Mesenchymal stem cell (in vitro differentiated cells and primary cell): ENCODE measurements around the gene GBP2.

Experiments used
- DNase-seq: peaks from one replicate; pipeline ENCODE4 v3.0.0-alpha.2; 2013
- H2AFZ ChIP-seq: one replicate; pipeline ENCODE4 v1.6.1; 2013; ENCODE audit warnings: low read depth, mild to moderate bottlenecking, control low read depth, inconsistent platforms, low read length, moderate library complexity
- H2AK5ac ChIP-seq: 2 replicates; pipeline ENCODE4 v1.6.1; 2013; ENCODE audit warnings: low read length, moderate library complexity, mild to moderate bottlenecking, inconsistent platforms; ENCODE audit not compliant: severe bottlenecking
- H2BK120ac ChIP-seq: one replicate; pipeline ENCODE4 v1.6.1; 2013; ENCODE audit warnings: low read depth, mild to moderate bottlenecking, inconsistent platforms, low read length, moderate library complexity
- H2BK12ac ChIP-seq, 2 experiments: one replicate each; pipeline ENCODE4 v1.6.1; 2013; ENCODE audit warnings: inconsistent platforms in 2 of 2, low read length in 2 of 2, mild to moderate bottlenecking in 2 of 2, moderate library complexity in 2 of 2, control low read depth in 1 of 2
- H2BK15ac ChIP-seq: one replicate; pipeline ENCODE4 v1.6.1; 2013; ENCODE audit warnings: mild to moderate bottlenecking, low read depth, inconsistent platforms; ENCODE audit not compliant: poor library complexity, severe bottlenecking
- H2BK5ac ChIP-seq: 2 replicates; pipeline ENCODE4 v1.6.1; 2013; ENCODE audit warnings: low read depth, mild to moderate bottlenecking, low read length, control low read depth, inconsistent platforms; ENCODE audit not compliant: poor library complexity, severe bottlenecking
- H3K14ac ChIP-seq, 2 experiments: one replicate each; pipeline ENCODE4 v1.6.1; 2013; ENCODE audit warnings: inconsistent platforms in 2 of 2, low read length in 2 of 2, control low read depth in 1 of 2, mild to moderate bottlenecking in 1 of 2, moderate library complexity in 1 of 2
- H3K18ac ChIP-seq, 2 experiments: one replicate each; pipeline ENCODE4 v1.6.1; 2013; ENCODE audit warnings: inconsistent platforms in 2 of 2, low read length in 2 of 2, control low read depth in 1 of 2, low read depth in 1 of 2, mild to moderate bottlenecking in 1 of 2
- H3K23ac ChIP-seq, 2 experiments: one replicate each; pipeline ENCODE4 v1.6.1; 2013; ENCODE audit warnings: inconsistent platforms in 2 of 2, low read length in 2 of 2, mild to moderate bottlenecking in 2 of 2, moderate library complexity in 2 of 2, control low read depth in 1 of 2
- H3K27ac ChIP-seq: 2 replicates; pipeline ENCODE4 v1.5.1; 2013; ENCODE audit warnings: mild to moderate bottlenecking, moderate library complexity, low read length, control low read depth, inconsistent platforms; ENCODE audit not compliant: poor library complexity, severe bottlenecking
- H3K27me3 ChIP-seq, 2 experiments: 2 replicates each; pipeline versions ENCODE4 v1.6.1 to v1.7.0; 2013; ENCODE audit warnings: low read length in 2 of 2, mild to moderate bottlenecking in 2 of 2, moderate library complexity in 2 of 2, control low read depth in 1 of 2, inconsistent platforms in 1 of 2; ENCODE audit not compliant: control insufficient read depth in 1 of 2, insufficient read depth in 1 of 2
- H3K36me3 ChIP-seq, 2 experiments: 2 replicates each; pipeline versions ENCODE4 v1.6.1 to v1.7.0; 2013; ENCODE audit warnings: low read length in 2 of 2, control low read depth in 1 of 2, inconsistent platforms in 1 of 2, low read depth in 1 of 2, mild to moderate bottlenecking in 1 of 2; ENCODE audit not compliant: insufficient read depth in 2 of 2, control insufficient read depth in 1 of 2
- H3K4ac ChIP-seq, 2 experiments: one replicate each; pipeline ENCODE4 v1.6.1; 2013; ENCODE audit warnings: inconsistent platforms in 2 of 2, low read length in 2 of 2, mild to moderate bottlenecking in 2 of 2, moderate library complexity in 2 of 2, control low read depth in 1 of 2, low read depth in 1 of 2
- H3K4me1 ChIP-seq: 2 replicates; pipeline ENCODE4 v1.6.1; 2013; ENCODE audit warnings: low read depth, low read length, control low read depth; ENCODE audit not compliant: control insufficient read depth, insufficient read depth
- H3K4me2 ChIP-seq: 2 replicates; pipeline ENCODE4 v1.6.1; 2013; ENCODE audit warnings: low read length, mild to moderate bottlenecking, inconsistent platforms; ENCODE audit not compliant: poor library complexity, severe bottlenecking
- H3K4me3 ChIP-seq, 2 experiments: 2 replicates each; pipeline versions ENCODE4 v1.5.1 to v1.7.0; 2013; ENCODE audit warnings: low read length in 2 of 2, mild to moderate bottlenecking in 2 of 2, control low read depth in 1 of 2, low read depth in 1 of 2; ENCODE audit not compliant: insufficient read depth in 1 of 2
- H3K79me1 ChIP-seq: replicated peaks from 2 replicates; pipeline ENCODE4 v1.6.1; 2013; ENCODE audit warnings: mild to moderate bottlenecking, control low read depth, low read length, inconsistent platforms; ENCODE audit not compliant: poor library complexity, severe bottlenecking
- H3K9ac ChIP-seq: 2 replicates; pipeline ENCODE4 v1.7.0; 2013; ENCODE audit warnings: mild to moderate bottlenecking, low read length, moderate library complexity
- H3K9me3 ChIP-seq: 2 replicates; pipeline ENCODE4 v1.7.0; 2013; ENCODE audit warnings: mild to moderate bottlenecking, low read length; ENCODE audit not compliant: control insufficient read depth
- H4K8ac ChIP-seq: one replicate; pipeline ENCODE4 v1.6.1; 2013; ENCODE audit warnings: inconsistent platforms, mild to moderate bottlenecking, low read length, moderate library complexity
- H4K91ac ChIP-seq: one replicate; pipeline ENCODE4 v1.6.1; 2013; ENCODE audit warnings: mild to moderate bottlenecking, low read length, inconsistent platforms
- WGBS: methylation state at CpG from one replicate; pipeline ENCODE4 v1.1.7; 2013; ENCODE audit warnings: mixed read lengths; 5-methylcytosine and 5-hydroxymethylcytosine counted together

GBP2 gene

DNA sequence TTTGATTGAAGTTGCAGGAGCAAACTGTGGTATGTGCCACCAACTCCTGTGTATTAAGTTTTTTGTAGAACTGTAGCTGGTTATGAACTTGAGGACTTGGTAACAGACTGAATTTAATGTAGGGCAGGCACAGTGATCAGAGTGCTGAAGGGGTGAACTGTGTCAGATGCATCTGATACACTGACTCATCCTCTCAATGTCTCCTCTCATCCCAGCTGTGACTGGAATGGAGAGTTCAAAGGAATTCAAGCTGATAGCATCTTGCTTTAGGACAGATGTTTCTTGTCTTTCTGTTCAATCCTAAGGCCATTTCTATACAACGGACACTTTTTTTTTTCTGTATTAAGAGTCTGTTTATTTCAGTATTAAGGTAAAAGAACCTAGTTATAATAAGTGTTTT, 36.0 kb downstream of the GBP2 start:
- H3K4me3 ChIP-seq = no peak overlapping the region
- no peak overlapping the region for H3K14ac ChIP-seq
- no peak overlapping the region for H4K91ac ChIP-seq
- H2BK120ac ChIP-seq = no peak overlapping the region
- H3K36me3 ChIP-seq = no peaks in the 10 kb centered on the region
- H2BK15ac ChIP-seq = no peak overlapping the region
- H3K4me2 ChIP-seq = no peak overlapping the region
- H3K4me1 ChIP-seq = no peaks in the 10 kb centered on the region
- H2AK5ac ChIP-seq = no peak overlapping the region
- no peak overlapping the region for H3K23ac ChIP-seq
- DNase-seq = no peak
- no peaks in the 10 kb centered on the region for H3K79me1 ChIP-seq
- no peak overlapping the region for H3K4ac ChIP-seq
- H3K27me3 ChIP-seq = no peaks in the 10 kb centered on the region
- no peak overlapping the region for H2BK12ac ChIP-seq
- no peak overlapping the region for H3K27ac ChIP-seq
- H4K8ac ChIP-seq = no peak overlapping the region
- H2AFZ ChIP-seq = no peak overlapping the region
- H3K9ac ChIP-seq = no peak overlapping the region
- no peak overlapping the region for H3K18ac ChIP-seq
- no CpG with 5 or more reads among the region's 1 CpG for WGBS
- no peak overlapping the region for H2BK5ac ChIP-seq
- no peaks in the 10 kb centered on the region for H3K9me3 ChIP-seq

DNA sequence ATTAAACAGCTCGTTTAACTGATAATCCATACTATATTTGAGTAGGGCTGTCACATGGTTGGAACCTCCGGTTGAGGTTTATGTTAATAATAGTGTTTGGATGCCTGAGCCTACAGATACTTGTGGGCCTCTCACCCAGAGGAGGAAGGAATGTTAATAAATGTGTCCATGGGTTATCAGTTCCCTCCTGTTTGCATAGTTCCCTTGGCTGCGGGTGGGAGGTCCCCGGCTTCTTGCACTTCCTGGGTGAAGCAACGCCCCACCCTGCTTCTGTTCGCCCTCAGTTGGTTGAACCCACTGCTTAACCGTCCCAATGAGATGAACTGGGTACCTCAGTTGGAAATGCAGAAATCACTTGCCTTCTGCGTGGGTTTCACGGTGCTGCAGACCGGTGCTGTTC, 37.3 kb downstream of the GBP2 start:
- Histone ChIP-seq H3K4me3 (no peak overlapping the region), H2AK5ac (no peak overlapping the region), H2BK15ac (no peak overlapping the region), H2BK120ac (no peak overlapping the region), H3K4ac (no peak overlapping the region), H3K18ac (no peak overlapping the region), H3K4me2 (no peak overlapping the region), H3K14ac (no peak overlapping the region), H2AFZ (no peak overlapping the region), H2BK5ac (no peak overlapping the region), H3K27ac (no peak overlapping the region), H4K8ac (no peak overlapping the region), H3K23ac (no peak overlapping the region), H3K79me1 (no peaks in the 10 kb centered on the region), H2BK12ac (no peak overlapping the region), H4K91ac (no peak overlapping the region), H3K27me3 (no peaks in the 10 kb centered on the region), H3K36me3 (no peaks in the 10 kb centered on the region), H3K9me3 (no peaks in the 10 kb centered on the region), H3K4me1 (no peaks in the 10 kb centered on the region), H3K9ac (no peak overlapping the region)
- 94% methylated on average over 10 of the region's 10 CpGs for WGBS
- no peak for DNase-seq

DNA sequence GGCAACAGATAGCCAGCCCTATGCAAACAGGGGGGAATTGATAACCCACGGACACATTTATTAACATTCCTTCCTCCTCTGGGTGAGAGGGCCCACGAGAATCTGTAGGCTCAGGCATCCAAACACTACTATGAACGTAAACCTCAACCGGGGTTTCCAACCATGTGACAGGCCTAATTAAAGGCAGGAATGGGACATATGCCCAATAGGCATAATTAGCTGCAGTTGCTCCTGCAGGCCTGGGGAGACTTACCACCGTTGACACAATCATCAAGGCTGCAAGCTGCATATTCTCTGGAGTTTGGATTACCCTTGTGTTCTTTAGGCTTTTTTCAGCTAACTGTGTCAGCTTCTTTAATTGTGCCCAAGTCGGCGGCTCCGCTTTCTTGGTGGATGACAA, 38.7 kb downstream of the GBP2 start:
- Histone ChIP-seq H3K9ac (no peak overlapping the region), H3K4me1 (no peaks in the 10 kb centered on the region), H2BK120ac (no peak overlapping the region), H3K14ac (no peak overlapping the region), H4K8ac (no peak overlapping the region), H3K4ac (no peak overlapping the region), H2BK5ac (no peak overlapping the region), H2BK15ac (no peak overlapping the region), H2AFZ (no peak overlapping the region), H3K23ac (no peak overlapping the region), H3K79me1 (no peaks in the 10 kb centered on the region), H3K4me2 (no peak overlapping the region), H2AK5ac (no peak overlapping the region), H3K9me3 (no peaks in the 10 kb centered on the region), H3K4me3 (no peak overlapping the region), H3K36me3 (no peaks in the 10 kb centered on the region), H2BK12ac (no peak overlapping the region), H3K27me3 (no peaks in the 10 kb centered on the region), H3K27ac (no peak overlapping the region), H3K18ac (no peak overlapping the region), H4K91ac (no peak overlapping the region)
- DNase-seq = no peak
- WGBS = 80% methylated on average over 8 of the region's 8 CpGs

DNA sequence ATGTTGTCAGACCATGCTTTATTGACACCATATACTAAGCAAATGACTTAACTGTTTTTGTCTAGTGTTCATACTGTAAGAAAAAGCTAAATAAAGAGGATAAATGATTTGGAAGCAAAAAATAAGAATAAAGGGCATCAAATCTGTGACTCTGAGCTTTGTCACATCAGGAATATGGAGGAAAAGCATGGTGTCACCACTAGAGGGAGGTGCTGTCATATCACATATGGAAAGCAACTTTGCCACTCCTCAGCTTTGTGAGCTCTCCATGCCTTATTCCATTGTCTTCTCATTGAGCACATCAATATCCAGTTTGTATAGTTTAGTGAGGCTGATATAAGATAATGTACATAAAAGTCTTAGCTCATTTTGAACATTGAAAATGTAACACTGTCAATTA, 40.1 kb downstream of the GBP2 start:
- DNase-seq = peak; percentile 48
- Histone ChIP-seq H3K9ac (no peak overlapping the region), H2BK15ac (no peak overlapping the region), H3K4me3 (no peak overlapping the region), H3K23ac (no peak overlapping the region), H3K27me3 (no peaks in the 10 kb centered on the region), H3K4ac (no peak overlapping the region), H2BK120ac (no peak overlapping the region), H4K91ac (no peak overlapping the region), H2BK12ac (no peak overlapping the region), H3K9me3 (no peaks in the 10 kb centered on the region), H3K14ac (no peak overlapping the region), H3K4me1 (no peaks in the 10 kb centered on the region), H2AK5ac (no peak overlapping the region), H3K18ac (no peak overlapping the region), H3K79me1 (no peaks in the 10 kb centered on the region), H3K27ac (no peak overlapping the region), H3K36me3 (no peaks in the 10 kb centered on the region), H2AFZ (no peak overlapping the region), H4K8ac (no peak overlapping the region), H2BK5ac (no peak overlapping the region), H3K4me2 (no peak overlapping the region)
